NOMO-1 treated with dmso at 0.1 percent for 144 hours (cell line): ENCODE results near the gene KMT2D.
"Not testable (repeated sequence)": the region's sequence is repeated elsewhere in the genome, so short reads cannot be mapped to it uniquely, and the experiment has no call there.

Experiments used
- DNase-seq: peaks from one replicate; lab custom pipeline; 2025; ENCODE audit not compliant: unreplicated experiment; lab: John Stamatoyannopoulos, UW

Gene KMT2D

DNA sequence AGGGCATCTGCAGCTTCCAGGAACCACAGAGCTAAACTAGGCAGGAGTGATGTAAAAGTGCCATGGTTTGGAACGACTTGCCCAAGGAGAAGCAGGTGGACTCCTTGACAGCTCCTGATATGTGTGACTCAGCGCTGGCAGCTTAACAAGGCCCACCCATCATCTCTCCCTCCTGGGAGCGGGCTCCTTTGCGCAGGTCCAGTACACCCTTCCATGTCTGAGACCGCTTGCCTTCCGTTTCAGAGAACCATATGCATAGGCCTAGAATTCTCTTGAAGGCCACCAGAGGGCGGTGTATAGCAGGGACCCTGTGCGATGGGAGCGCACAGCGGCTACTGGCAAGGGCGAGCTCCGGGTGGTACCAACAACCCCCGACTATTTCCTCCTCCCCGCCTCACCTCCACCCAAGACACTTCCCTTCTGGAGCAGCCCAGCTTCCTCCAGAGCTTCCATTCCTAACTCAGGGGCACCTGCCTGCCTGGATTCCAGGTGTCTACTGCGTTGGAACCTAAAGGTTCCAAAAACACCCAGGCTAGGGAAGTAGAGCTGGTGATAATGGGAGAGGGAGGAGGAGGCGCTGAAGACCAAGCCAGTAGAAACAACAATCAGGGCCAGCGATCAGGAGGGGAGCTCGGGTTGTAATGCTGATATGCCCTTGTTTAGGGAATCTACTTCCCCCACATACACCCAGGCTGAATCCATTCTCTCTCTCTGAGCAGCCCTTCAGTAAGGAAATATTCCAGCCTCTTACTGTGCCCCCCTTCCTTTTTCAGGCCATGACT, 27.7 kb upstream of the KMT2D start:
- peak; percentile 81 for DNase-seq

DNA sequence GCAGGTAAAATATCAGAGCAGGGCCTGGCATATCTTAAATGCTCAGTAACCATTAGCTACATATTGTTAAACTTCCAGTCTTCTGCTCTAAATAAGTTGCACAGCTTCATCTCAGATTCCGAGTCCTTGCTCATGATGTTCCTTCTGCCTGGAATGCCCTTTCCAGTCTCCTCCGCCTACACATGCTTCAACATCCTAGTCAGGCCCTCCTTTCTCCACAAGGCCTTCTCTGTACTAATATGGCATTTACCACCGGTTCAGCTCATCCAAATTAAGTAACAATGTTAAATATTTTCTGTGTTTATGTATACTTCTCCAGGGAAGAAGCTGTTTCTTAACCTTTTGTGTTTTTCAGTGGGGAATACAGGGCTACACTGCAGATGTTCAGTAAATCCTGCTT, 25.5 kb upstream of the KMT2D start:
- DNase-seq, result no peak

DNA sequence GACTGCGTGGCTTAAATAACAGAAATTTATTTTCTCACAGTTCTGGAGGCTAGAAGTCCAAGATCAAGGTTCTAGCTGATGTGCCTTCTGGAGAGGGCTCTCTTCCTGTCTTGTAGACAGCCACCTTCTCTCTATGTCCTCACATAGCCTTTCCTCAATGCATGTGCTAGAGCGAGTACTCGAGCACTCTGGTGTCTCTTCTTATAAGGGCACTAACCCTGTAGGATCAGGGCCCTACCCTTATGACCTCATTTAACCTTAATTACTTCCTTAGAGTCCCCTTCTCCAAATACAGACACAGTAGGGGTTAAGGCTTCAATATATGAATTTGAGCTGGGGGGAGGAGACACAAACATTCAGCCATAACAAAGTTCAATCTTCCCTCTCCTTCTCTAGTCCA, 23.8 kb upstream of the KMT2D start:
- DNase-seq, result no peak

DNA sequence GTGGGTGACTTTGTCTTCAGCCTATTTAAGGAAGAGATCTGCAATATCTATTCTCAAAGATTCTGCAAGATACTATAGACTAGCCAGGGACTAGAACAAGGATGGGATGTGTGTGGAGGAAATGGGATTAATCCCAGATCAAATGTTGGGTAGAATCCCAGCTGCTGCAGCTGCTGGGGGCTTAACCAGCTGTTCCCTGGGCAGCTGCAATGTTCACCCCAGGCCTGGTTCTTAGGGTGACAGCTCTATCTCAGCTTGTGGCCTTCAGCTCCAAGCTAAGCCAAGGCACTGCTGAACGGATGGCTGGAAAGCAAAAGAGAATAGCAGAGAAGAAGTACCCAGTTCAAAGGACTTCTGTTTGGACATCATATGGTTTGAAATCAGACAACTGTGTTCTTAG, 19.2 kb upstream of the KMT2D start:
- DNase-seq, result no peak

DNA sequence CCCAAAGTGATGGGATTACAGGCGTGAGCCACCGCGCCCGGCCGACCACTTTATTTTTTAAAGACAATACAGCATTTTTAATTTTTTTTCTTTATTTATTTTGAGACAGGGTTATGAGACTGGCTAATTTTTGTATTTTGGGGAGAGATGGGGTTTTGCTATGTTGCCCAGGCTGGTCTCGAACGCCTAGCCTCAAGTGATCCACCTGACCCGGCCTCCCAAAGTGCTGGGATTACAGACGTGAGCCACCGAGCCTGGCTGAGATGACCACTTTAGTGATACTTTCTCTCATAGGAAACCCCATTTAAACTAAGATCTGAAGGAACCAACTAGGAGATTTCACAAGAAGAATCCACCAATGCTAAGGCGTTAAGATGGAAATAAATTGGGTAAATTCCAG, 10.4 kb upstream of the KMT2D start:
- DNase-seq, result no peak

DNA sequence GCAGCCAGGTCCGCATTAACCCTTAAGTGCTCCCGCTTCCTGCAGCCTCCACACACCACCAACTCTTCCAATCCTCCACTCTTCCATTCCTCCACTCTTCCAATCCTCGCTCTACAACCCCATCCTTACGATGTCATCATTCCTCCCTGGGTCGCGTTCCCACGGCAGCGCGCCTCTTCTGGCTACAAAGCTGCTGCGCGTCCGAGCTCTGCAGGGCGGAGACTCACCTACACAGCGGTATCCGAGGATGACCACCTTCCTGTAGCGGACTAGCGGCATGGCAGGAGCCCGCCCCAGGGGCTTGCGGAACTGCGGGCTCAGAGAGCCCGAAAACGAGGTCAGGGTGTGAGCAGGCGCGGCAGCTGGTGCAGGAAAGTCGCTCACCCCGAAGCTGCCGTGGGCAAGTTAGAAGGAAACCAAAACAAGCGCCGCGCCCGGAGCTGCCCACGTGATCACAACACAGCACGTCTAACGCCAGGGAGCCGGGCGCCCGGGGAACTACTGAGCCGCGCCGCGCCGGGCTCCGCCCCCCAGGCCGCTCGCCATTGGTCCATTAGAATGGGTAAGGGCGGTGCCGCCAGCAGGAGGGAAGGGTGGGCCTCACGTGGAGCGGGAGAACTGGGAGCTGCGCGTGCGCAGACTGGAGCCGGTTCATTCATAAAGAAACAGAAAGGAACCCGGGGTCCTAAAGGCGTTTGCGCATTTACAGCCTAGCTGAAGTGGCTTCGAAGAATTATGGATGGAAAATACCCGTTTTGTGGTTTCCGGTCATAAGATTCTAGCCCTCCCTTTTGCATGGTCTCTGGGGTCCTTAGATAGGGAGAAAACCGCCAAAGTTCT, 9.1 kb upstream of the KMT2D start, which contains the start of gene RHEBL1:
Gene RHEBL1, minus strand, starts transcription at position 473 of the 840 bp plus-strand sequence. Its CDS starts 194 bp downstream, at position 279.
- DNase-seq, result peak; percentile 96

DNA sequence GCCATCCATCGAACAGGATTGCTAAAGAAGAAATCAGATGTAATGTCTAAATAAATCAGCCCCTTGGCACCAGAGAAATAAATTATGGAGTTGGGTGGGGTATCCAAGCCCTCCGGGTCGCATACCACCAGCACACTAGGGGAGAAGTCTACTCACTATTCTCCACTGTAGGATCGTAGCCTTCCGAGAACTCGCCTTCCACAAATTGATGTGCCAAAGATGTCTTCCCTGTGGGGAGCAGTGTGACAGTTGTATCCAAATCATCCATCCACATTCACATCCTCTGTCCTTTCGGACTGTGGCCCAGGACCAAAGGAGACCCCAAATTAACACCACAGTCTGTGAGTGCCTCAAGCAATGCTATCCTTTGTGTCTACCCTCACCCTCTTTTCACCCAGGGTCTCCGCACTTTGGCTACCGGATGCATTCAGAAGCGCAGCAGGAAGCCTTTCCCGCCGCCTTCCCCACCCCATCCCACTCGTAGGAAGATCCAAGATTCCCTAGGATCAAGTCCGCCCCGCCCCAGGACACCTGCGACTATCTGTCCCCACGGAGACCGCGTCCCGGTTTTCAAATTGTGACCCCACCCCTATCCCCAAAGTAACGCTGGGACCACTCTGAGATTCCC, 8.4 kb upstream of the KMT2D start:
- DNase-seq, result no peak

DNA sequence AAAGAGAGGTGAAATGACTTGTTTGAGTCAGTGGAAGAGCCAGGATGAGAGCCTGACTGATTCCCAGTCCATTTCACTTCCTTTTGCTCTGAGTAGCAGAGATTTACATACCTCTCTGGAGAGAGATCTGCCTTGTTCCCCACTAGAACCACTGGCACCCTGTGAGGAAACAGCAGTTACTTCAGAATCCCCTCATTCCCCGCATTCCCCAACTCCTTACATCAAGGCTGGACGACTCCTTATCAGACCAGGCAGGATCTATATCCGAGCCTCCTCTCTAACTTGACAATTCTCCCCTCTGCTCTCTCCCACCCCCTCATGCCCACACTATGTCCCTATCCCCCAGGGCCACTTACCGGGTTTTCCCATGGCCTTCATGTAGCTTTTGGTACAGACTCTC, 5.5 kb upstream of the KMT2D start:
- DNase-seq, result no peak

DNA sequence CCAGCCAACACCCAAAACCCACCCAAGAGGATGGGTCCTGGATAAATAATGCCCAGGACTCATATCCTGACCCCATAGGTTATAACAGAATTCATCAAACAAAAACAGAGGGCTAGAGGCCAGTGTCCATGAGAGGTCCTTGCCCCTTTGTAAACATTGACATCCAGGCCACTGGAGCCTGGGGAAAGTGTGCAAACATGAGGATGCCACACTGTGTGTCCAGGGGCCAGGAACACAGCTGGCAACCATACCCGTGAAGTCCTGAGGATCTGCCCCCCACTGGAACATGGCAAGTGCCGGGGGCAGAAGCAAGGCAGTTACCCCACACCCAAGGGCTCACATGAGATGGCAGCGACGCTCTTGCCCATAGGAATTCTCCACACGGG, 4.2 kb upstream of the KMT2D start:
- DNase-seq, result no peak

DNA sequence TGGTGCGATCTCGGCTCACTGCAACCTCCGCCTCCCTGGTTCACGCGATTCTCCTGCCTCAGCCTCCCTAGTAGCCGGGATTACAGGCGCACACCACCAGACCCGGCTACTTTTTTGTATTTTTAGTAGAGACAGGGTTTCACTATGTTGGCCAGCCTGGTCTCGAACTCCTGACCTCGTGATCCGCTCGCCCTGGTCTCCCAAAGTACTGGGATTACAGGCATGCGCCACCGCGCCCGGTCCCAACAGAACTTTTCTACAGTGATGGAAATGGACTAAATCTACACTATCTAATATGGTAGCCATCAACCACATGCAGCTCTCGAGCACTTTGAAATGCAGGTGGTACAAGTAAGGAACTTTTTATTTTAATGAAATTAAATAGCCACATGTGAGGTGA, 1.3 kb upstream of the KMT2D start:
- DNase-seq, result not testable (repeated sequence)

DNA sequence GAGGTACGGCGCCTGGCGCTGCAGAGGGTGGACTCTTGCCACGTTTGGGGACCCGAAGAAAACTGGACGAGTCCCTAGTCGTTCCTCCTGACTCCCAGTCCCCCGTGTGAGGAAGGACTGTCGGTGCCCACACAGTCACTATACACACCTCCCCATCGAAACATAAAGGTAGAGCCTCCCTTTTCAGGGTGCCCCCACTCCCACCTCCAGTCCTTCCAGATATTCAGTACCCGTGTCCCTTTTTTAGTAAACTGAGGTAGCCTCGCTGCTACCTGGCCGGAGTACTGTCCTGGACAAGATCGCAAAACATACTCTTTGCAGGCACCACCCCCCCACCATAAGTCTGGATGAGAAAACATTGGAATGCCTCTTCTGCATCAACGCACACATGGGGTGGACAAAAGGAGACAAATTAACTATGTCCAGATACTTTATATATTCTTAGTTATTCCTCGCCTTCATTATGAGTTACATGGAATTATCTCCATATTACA, 610 bp upstream of the KMT2D start:
- no peak for DNase-seq

DNA sequence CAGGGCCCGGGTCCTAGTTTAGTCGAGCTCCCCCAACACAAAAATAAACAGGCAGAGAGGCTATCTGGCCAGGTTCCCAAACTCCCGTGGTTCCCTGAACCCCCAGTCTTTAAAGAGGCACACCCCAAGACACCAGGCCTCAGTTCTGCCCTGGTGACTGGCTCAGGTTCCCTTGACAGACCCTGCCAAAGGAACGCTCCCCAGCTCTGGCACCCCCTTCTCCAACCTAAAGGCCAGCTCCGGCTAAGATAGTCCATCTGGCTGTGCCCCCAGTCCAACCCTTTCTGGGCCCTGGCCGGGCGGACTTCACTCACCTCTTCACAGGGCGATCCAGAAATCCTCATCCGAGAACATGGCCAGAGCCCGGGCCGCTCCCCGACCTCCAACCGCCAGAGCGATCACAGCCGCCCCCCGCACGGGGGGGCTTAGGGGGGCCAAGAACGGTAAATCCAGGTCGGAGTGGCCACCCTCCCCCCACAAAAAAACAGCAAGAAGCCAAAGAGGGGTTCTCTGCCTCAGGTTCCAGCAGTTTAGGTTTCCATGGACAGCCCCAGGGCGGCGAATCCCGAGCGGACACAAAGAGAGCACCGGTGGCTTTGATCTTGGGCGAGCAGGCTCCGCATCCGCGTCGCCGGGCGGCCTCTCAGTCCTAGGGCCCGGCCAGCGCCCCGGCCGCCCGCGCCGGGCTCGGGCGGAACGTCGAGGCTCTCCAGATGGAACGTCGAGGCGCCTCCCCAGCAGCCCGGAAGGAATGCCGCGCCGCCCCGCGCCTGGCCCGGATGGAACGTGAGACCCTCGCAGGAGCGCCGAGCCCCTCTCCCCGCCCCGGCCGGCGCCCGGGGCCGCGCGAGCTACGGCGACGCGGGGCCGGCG, 1.1 kb downstream of the KMT2D start:
- no peak for DNase-seq

DNA sequence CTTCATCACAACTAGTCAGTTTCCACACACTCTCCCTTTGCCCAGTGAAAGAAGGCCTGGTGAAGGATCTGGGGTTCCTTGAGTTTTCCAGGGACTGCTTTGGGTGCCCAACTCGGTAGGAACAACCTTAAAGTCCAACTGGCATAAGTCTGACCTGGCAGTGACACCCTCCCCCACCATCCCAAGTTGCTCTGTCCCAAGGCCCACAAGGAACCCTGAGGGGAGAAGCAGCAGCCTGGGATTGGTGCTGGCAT, 1.6 kb downstream of the KMT2D start:
- DNase-seq, result no peak

DNA sequence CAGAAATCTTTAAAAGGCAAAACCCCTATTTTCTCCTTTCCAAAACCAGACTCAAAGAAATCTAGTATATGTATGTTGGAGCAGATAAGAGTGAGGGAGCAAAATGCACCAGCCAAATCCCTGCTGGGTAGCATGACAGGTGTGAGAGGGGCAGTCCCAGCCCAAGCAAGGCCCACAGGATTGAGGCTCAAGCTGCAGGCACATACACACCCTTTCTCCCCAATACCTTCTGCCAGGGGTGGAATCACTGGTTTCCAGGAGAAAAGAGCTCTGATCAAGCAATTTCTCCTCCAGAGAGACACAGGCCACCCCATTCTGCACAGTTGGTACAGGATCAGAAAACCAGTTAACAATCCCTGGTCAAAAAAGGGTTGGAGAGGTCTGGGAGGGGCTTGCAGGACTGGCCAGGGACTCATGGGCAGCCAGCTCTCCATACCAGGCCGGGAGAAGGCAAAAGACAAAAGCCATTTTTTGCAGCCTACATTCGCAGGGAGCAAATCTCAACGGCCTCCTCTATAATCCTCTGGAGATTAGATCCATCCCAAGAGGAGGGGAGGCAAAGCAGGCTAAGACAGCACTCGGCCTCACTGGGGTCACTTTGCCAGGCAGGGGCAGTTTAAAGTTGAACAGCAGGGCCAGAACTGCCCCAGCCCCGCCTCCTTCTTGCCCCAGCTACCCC, 2.1 kb downstream of the KMT2D start:
- no peak for DNase-seq

DNA sequence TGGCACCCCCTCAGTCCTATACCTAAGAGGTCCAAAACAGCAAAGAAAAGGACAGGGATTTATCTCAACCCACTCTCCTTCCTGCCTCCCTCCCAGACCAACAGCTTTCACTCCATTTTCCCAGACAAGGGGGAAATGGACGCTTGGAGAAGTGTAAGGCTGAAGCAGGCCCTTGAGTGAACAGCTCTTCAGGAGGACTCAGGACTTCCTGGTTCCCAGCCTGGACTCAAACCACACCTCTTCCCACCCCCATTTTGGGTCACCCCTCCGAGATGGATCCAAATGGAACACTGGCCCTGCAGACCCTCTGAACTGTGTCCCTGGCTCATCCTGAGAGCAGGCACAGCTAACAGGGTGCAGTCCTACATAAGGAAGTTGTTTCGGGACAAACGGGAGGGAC, 2.7 kb downstream of the KMT2D start:
- no peak for DNase-seq

DNA sequence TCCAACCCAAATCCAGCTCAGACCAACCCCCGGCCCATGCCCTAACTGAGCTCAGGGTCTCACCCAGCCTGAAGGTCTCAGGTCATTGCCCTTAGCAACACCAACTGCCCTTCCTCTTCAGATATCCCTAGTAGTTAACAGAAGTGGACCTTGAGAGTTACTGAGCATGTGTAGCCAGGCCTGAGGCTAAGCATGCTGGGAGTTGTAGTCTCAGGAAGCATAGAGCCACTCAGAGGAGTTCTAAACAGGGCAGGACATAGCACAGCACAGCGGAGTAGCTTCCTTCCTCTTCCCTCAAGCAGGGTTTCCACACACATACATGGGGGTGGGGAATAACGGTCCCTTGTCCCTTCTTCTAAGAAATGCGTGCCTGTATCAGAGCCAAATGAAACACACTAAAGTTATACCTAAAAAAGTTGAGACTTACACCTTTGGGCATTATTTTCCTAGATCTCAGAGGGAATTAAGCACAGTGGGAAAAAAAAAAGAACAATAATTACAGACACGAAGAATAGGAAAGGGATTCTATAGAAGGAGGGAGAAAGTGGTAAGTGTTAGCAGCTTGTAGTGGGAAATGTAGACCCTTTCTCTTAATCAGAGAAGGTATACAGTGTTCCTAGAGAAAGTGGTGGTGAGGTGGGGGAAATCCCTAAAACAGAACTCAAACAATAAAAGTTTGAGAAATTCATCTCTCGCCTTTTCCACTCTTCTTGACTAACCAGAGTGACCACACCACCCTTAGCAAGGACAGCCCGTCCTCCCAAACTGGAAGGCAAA, 4.4 kb downstream of the KMT2D start:
- peak; percentile 73 for DNase-seq

DNA sequence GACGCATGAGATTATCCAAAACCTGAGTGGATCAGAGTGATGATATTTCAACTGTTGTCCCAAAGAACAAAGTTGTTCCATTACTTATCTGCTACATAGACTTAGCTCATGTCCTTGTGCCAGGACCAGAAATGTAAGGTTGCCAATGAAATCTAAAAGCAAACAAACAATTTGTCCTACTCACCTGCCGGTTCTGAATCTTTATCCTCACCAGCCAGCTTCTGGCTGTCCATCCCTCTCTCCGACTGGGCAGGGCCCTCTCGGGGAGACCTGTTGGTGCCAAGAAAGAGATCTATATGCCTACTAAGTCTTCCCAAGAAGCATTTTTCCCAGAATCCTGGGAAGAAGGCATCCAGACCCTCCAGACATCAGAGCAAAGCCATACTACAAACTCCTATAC, 5.5 kb downstream of the KMT2D start:
- no peak for DNase-seq

DNA sequence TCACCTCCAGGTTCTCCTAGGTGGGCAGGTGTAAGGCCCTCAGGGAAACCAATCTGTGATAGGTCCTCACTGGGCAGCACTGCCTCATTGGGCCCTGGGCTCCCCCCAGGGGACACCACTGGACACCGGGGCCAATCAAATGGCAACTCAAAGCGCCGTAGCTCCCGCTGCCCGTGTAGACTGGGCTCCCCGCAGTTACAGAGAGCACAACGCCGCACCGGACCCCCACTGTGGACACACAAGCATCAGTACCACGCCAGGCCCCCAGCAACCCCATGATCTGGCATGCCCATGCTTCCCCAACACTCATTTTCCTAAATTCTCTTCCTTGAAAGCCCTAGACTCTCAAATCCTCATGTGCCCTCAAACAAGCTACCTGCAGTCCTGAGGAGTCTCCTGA, 6.1 kb downstream of the KMT2D start:
- no peak for DNase-seq

DNA sequence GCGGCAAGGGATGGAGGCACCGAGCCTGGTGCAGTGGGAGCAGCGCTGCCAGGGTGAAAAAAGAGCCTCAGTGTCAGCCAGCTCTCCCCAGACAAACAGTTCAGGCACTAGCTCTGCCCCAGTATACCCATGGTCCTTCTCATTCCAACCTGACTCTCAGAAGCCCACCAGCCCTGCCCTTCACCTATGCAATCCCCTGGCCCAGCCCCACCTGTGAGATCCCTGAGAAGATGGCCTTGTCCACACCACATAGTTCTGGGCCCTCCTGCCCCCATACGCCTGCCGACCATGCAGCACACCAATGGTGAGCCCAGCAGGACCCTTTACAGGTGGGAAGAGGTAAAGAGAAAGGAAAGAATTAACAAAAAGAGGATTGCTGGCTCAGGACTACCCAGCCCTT, 6.5 kb downstream of the KMT2D start:
- DNase-seq, result no peak
